Pulmonary artery endothelial cell (primary cell): ENCODE measurements around the gene TRIM31. TPM values are rescaled to one million over a fixed set of nuclear protein-coding genes. Genes with fewer than 3 reads are reported as not detected.
"Not testable (repeated sequence)": the region's sequence is repeated elsewhere in the genome, so short reads cannot be mapped to it uniquely, and the experiment has no call there.

ENCODE experiments used
- DNase-seq: peaks from one replicate; pipeline ENCODE4 v3.0.0-alpha.2; 2011; ENCODE audit warnings: low read depth, low spot score
- total RNA-seq: library from RNA; depleted of rRNA; stranded (reverse); fragments of >200 nt; gene quantifications from 2 replicates; pipeline ENCODE4 v1.2.3, GENCODE V29; 2014

Gene TRIM31
- total RNA-seq, 1 donor from 2014 or later: not detected

- DNase-seq: not testable (repeated sequence)
Observed at GRCh38 chr6:30118691-30119090, 5.8 kb upstream of the TRIM31 start.

- DNase-seq: no peak
Observed at GRCh38 chr6:30116724-30117123, 3.8 kb upstream of the TRIM31 start.

- DNase-seq: no peak
Observed at GRCh38 chr6:30113841-30114240, 951 bp upstream of the TRIM31 start.

GRCh38 chr6:30112402-30112994, 392 bp downstream of the TRIM31 start:
- DNase-seq: no peak

- no peak for DNase-seq
Observed at GRCh38 chr6:30111266-30111856, 1.5 kb downstream of the TRIM31 start.

- no peak for DNase-seq
Observed at GRCh38 chr6:30104661-30105060, 8.2 kb downstream of the TRIM31 start.

- DNase-seq: no peak
Observed at GRCh38 chr6:30103872-30104179, 9.1 kb downstream of the TRIM31 start.

- DNase-seq: peak; percentile 54
Observed at GRCh38 chr6:30102970-30103871, 9.7 kb downstream of the TRIM31 start.

GRCh38 chr6:30102414-30102969, 10.4 kb downstream of the TRIM31 start:
- DNase-seq: no peak

- peak; percentile 36 for DNase-seq
Observed at GRCh38 chr6:30101444-30102413, 11.2 kb downstream of the TRIM31 start.

GRCh38 chr6:30100585-30101443, 12.1 kb downstream of the TRIM31 start:
- no peak for DNase-seq

GRCh38 chr6:30100154-30100553, 12.7 kb downstream of the TRIM31 start:
- no peak for DNase-seq

- no peak for DNase-seq
Observed at GRCh38 chr6:30097902-30098768, 14.8 kb downstream of the TRIM31 start.

- DNase-seq: no peak
Observed at GRCh38 chr6:30096829-30097228, 16.1 kb downstream of the TRIM31 start.

GRCh38 chr6:30093951-30094661, 18.8 kb downstream of the TRIM31 start:
- DNase-seq: no peak

- no peak for DNase-seq
Observed at GRCh38 chr6:30092852-30093543, 19.9 kb downstream of the TRIM31 start.

- DNase-seq: no peak
Observed at GRCh38 chr6:30091577-30092381, 21.1 kb downstream of the TRIM31 start.
